Parietal lobe (tissue), 1 donor: ENCODE data around the gene PRAMEF11. TPM values are rescaled to one million over a fixed set of nuclear protein-coding genes. Genes with fewer than 3 reads are reported as not detected.

ENCODE experiments used
- total RNA-seq: library from RNA; depleted of rRNA; stranded (reverse); fragments of >200 nt; gene quantifications from one replicate; pipeline ENCODE4 v1.2.3, GENCODE V29; 2014

The PRAMEF11 gene
- not detected for total RNA-seq

DNA sequence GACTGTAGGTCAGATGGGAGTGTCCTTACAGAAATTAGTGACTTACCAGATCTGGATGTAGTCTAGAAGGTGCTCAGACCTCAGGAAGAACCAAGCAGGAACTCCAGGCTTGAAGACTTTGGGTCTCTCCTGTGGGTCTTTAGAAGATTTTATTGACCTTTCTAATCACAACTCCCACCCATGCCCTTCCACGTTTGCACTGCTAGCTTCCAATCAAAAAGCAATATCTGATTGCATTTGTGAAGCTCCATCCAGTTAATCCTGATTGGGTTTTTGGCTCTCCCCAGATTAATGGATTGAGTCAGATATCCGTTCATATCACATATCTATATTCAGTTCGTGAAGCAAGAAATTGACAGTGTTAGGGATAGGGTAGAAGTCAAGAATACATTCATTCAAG is at the start of gene PRAMEF11:
Gene PRAMEF11, minus strand, starts transcription at position 101 of the 400 bp plus-strand sequence. CDS start 2,621 bp downstream, outside the sequence.

DNA sequence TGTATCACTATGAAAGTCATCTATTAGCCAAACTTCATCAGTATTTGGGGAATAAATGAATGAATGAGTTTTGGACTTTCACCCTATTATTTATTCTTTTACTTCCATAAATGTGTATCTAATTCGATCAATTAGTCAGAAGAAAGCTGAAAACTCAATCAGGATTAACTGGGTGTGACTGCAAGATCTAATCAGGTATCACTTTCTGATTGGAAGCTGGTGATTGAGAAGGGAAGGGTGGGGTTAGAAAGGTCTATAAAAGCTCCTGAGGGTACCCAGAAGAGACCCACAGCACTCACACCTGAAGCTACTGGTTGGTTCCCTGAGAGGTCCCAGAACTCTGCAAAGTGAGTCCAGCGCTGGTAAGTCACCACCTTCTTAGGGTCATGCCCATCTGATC is 25.6 kb upstream of the PRAMEF11 start, which contains the start of gene PRAMEF2:
Gene PRAMEF2, plus strand, starts transcription at position 301 of the 400 bp plus-strand sequence. CDS start 1,924 bp downstream, outside the sequence.

GRCh38 chr1:12848620-12849019 is 17.4 kb upstream of the PRAMEF11 start, which contains the start of gene HNRNPCL1:
Gene HNRNPCL1 (minus strand): TSS chr1:12848720. CDS start chr1:12848289, 431 bp downstream.

GRCh38 chr1:12791097-12791496 is 40.1 kb downstream of the PRAMEF11 start, which contains the start of gene PRAMEF1:
Gene PRAMEF1 (plus strand): TSS chr1:12791397. CDS start chr1:12793228, 1,831 bp downstream.

Other genes with a start within 250 kb of the PRAMEF11 start
- gene DHRS3, start 213.2 kb downstream of the PRAMEF11 start, total RNA-seq, result 5.9 TPM
- gene AADACL4, start 187.3 kb downstream of the PRAMEF11 start, total RNA-seq, result not detected
- gene AADACL3, start 115.3 kb downstream of the PRAMEF11 start, total RNA-seq, result not detected
- not detected for gene CFAP107, start 85.2 kb downstream of the PRAMEF11 start, total RNA-seq
- gene PRAMEF12, start 57.7 kb downstream of the PRAMEF11 start, total RNA-seq, result not detected
- not detected for gene PRAMEF1, start 40.0 kb downstream of the PRAMEF11 start, total RNA-seq
- not detected for gene HNRNPCL1, start 17.3 kb upstream of the PRAMEF11 start, total RNA-seq
- not detected for gene PRAMEF2, start 25.7 kb upstream of the PRAMEF11 start, total RNA-seq
- not detected for gene PRAMEF4, start 54.8 kb upstream of the PRAMEF11 start, total RNA-seq
- not detected for gene PRAMEF10, start 66.9 kb upstream of the PRAMEF11 start, total RNA-seq
- not detected for gene PRAMEF7, start 85.2 kb upstream of the PRAMEF11 start, total RNA-seq
- not detected for gene PRAMEF6, start 116.2 kb upstream of the PRAMEF11 start, total RNA-seq
- not detected for gene PRAMEF27, start 225.2 kb upstream of the PRAMEF11 start, total RNA-seq
- not detected for gene HNRNPCL3, start 229.4 kb upstream of the PRAMEF11 start, total RNA-seq
- not detected for gene PRAMEF25, start 239.4 kb upstream of the PRAMEF11 start, total RNA-seq